Measurements from ENCODE around the gene MAPT.

The MAPT gene

DNA sequence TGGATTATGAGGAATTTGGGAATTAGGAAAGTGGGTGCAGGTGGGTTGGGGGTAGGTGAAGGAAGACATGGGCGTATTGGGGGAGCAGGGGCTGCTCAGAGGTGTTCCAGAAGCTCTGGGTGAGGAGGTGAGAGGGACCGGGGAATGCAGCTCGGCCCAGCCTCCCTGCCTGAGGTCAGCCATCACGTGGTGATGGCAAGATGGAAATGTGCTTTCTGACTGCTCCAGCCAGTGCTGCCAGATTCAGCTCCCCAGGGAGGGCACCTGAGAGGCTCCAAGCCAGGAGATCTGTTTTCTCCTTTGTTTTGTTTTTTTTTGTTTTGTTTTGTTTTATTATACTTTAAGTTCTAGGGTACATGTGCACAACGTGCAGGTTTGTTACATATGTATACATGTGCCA, 69.5 kb downstream of the MAPT start:
- no peaks in the 10 kb centered on the region for H3K27me3 ChIP-seq (ENCODE audit: insufficient read depth, low read length, poor library complexity)
- no peak overlapping the region for H3K4me3 ChIP-seq (ENCODE audit: low read depth in 1 of 2, low read length in 2 of 2)
- no peaks in the 10 kb centered on the region for H3K36me3 ChIP-seq (ENCODE audit: insufficient read depth, low read length)
- H3K4me1 ChIP-seq (ENCODE audit: insufficient read depth, low read length): no peaks in the 10 kb centered on the region
- H4K20me1 ChIP-seq (ENCODE audit: insufficient read depth, low read length): no peaks in the 10 kb centered on the region
- ATAC-seq (ENCODE audit: insufficient read depth, low read depth) (no peak), DNase-seq (no peak)
- no peak overlapping the region for H2AFZ ChIP-seq (ENCODE audit: low read depth, low read length)
- H3K4me2 ChIP-seq (ENCODE audit: insufficient read depth, low read length): no peak overlapping the region
- TF ChIP-seq, protein P1, sequence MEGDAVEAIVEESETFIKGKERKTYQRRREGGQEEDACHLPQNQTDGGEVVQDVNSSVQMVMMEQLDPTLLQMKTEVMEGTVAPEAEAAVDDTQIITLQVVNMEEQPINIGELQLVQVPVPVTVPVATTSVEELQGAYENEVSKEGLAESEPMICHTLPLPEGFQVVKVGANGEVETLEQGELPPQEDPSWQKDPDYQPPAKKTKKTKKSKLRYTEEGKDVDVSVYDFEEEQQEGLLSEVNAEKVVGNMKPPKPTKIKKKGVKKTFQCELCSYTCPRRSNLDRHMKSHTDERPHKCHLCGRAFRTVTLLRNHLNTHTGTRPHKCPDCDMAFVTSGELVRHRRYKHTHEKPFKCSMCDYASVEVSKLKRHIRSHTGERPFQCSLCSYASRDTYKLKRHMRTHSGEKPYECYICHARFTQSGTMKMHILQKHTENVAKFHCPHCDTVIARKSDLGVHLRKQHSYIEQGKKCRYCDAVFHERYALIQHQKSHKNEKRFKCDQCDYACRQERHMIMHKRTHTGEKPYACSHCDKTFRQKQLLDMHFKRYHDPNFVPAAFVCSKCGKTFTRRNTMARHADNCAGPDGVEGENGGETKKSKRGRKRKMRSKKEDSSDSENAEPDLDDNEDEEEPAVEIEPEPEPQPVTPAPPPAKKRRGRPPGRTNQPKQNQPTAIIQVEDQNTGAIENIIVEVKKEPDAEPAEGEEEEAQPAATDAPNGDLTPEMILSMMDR (IDR thresholded peaks at IDR 0.05; ENCODE audit: borderline replicate concordance, extremely low read depth, low read length, poor library complexity, severe bottlenecking): no peak
- TF ChIP-seq EZH2 (IDR thresholded peaks at IDR 0.05; ENCODE audit: borderline replicate concordance, low read depth, low read length, severe bottlenecking): no peak
- H3K79me2 ChIP-seq (ENCODE audit: insufficient read depth, low read length): no peaks in the 10 kb centered on the region
- H3K9ac ChIP-seq (ENCODE audit: low read depth, low read length): no peak overlapping the region
- no peak overlapping the region for H3K27ac ChIP-seq (ENCODE audit: low read length)
- H3K9me3 ChIP-seq (ENCODE audit: insufficient read depth, low read length, severe bottlenecking): no peaks in the 10 kb centered on the region

DNA sequence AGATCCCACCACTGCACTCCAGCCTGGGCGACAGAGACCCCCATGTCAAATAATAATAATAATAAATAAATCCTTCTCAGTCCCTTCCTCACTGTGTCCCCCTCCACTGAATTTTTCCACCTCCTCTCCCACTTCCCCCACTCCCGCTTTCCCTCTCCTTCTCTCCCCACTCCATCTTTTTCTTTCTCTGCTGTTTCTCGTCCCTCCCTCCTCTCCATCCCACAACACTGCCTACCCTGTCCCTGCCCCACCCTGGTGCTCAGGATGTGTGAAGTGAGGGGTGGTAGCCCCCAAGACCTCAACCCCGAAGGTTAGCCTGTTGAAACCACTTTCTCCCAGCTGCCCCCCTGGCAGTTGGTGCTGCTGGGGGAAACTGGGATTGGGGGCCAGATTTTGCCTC, 70.3 kb downstream of the MAPT start:
- Histone ChIP-seq H3K79me2 (ENCODE audit: insufficient read depth, low read length) (no peaks in the 10 kb centered on the region), H3K4me2 (ENCODE audit: insufficient read depth, low read length) (no peak overlapping the region), H3K4me1 (ENCODE audit: insufficient read depth, low read length) (no peaks in the 10 kb centered on the region), H3K36me3 (ENCODE audit: insufficient read depth, low read length) (no peaks in the 10 kb centered on the region), H2AFZ (ENCODE audit: low read depth, low read length) (no peak overlapping the region), H3K9me3 (ENCODE audit: insufficient read depth, low read length, severe bottlenecking) (no peaks in the 10 kb centered on the region), H3K27me3 (ENCODE audit: insufficient read depth, low read length, poor library complexity) (no peaks in the 10 kb centered on the region), H3K4me3 (ENCODE audit: low read depth in 1 of 2, low read length in 2 of 2) (no peak overlapping the region), H3K27ac (ENCODE audit: low read length) (no peak overlapping the region), H4K20me1 (ENCODE audit: insufficient read depth, low read length) (no peaks in the 10 kb centered on the region), H3K9ac (ENCODE audit: low read depth, low read length) (no peak overlapping the region)
- ATAC-seq (ENCODE audit: insufficient read depth, low read depth) (no peak), DNase-seq (no peak)
- no peak for TF ChIP-seq EZH2 (IDR thresholded peaks at IDR 0.05; ENCODE audit: borderline replicate concordance, low read depth, low read length, severe bottlenecking)
- TF ChIP-seq, protein P1 (IDR thresholded peaks at IDR 0.05; ENCODE audit: borderline replicate concordance, extremely low read depth, low read length, poor library complexity, severe bottlenecking): no peak

DNA sequence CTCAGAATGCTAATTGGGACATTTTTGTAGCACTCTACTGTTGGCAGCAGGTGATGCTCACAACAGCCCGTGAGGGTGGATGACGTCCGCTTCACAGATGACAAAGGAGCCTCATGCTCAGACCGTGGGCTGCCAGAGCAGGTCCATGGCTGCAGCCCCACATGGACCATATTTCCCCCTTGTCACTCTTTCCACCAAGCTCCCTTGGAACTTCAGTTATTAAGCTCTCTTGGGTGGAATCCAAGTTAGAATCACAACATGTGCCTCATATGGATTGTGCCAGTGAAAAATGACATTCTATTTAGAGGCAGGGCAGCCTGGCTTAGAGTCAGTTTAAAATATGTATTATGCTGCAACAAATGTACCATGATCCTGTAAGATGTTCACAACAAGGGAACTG, 71.5 kb downstream of the MAPT start:
- Histone ChIP-seq H3K9me3 (ENCODE audit: insufficient read depth, low read length, severe bottlenecking) (no peaks in the 10 kb centered on the region), H3K27ac (ENCODE audit: low read length) (no peak overlapping the region), H4K20me1 (ENCODE audit: insufficient read depth, low read length) (no peaks in the 10 kb centered on the region), H3K27me3 (ENCODE audit: insufficient read depth, low read length, poor library complexity) (no peaks in the 10 kb centered on the region), H3K9ac (ENCODE audit: low read depth, low read length) (no peak overlapping the region), H2AFZ (ENCODE audit: low read depth, low read length) (no peak overlapping the region), H3K36me3 (ENCODE audit: insufficient read depth, low read length) (no peaks in the 10 kb centered on the region), H3K4me2 (ENCODE audit: insufficient read depth, low read length) (no peak overlapping the region), H3K79me2 (ENCODE audit: insufficient read depth, low read length) (no peaks in the 10 kb centered on the region), H3K4me3 (ENCODE audit: low read depth in 1 of 2, low read length in 2 of 2) (no peak overlapping the region), H3K4me1 (ENCODE audit: insufficient read depth, low read length) (no peaks in the 10 kb centered on the region)
- TF ChIP-seq, protein P1 (IDR thresholded peaks at IDR 0.05; ENCODE audit: borderline replicate concordance, extremely low read depth, low read length, poor library complexity, severe bottlenecking): no peak
- no peak for TF ChIP-seq EZH2 (IDR thresholded peaks at IDR 0.05; ENCODE audit: borderline replicate concordance, low read depth, low read length, severe bottlenecking)
- no peak for DNase-seq
- no peak for ATAC-seq (ENCODE audit: insufficient read depth, low read depth)
